Measurements from ENCODE around the gene RAB19. TPM values are rescaled to one million over a fixed set of nuclear protein-coding genes. Genes with fewer than 3 reads are reported as not detected.

RAB19 gene
- polyA plus RNA-seq, 1 donor from 2014 or later = not detected

- TF ChIP-seq CTCF (IDR thresholded peaks at IDR 0.05; ENCODE audit: poor library complexity, severe bottlenecking) (no peak), RAD21 (conservative IDR thresholded peaks at IDR 0.05) (no peak), EP300 (conservative IDR thresholded peaks at IDR 0.05; ENCODE audit: poor library complexity, severe bottlenecking) (no peak), POLR2AphosphoS5 (IDR thresholded peaks at IDR 0.05) (no peak), EZH2 (IDR thresholded peaks at IDR 0.05; ENCODE audit: borderline replicate concordance, insufficient read depth, low read length, poor library complexity, severe bottlenecking) (no peak), TAF1 (IDR thresholded peaks at IDR 0.05; ENCODE audit: low read depth) (no peak), SMC3 (conservative IDR thresholded peaks at IDR 0.05; ENCODE audit: poor library complexity) (no peak), REST (IDR thresholded peaks at IDR 0.05; ENCODE audit: borderline replicate concordance) (no peak), MXI1 (conservative IDR thresholded peaks at IDR 0.05; ENCODE audit: poor library complexity, severe bottlenecking) (no peak)
- no peak overlapping the region for H2AFZ ChIP-seq (ENCODE audit: low read depth, low read length)
- H3K36me3 ChIP-seq (ENCODE audit: insufficient read depth, low read length) = no peaks in the 10 kb centered on the region
- no peak overlapping the region for H3K9ac ChIP-seq (ENCODE audit: low read length)
- no peaks in the 10 kb centered on the region for H3K27me3 ChIP-seq (ENCODE audit: insufficient read depth, low read depth, low read length)
- no peaks in the 10 kb centered on the region for H4K20me1 ChIP-seq (ENCODE audit: insufficient read depth)
- no peak overlapping the region for H3K4me2 ChIP-seq (ENCODE audit: low read length)
- no peak overlapping the region for H3K4me3 ChIP-seq (ENCODE audit: low read length)
- no peaks in the 10 kb centered on the region for H3F3A ChIP-seq (ENCODE audit: insufficient read depth, low read length, poor library complexity, severe bottlenecking)
- no peak overlapping the region for H3K27ac ChIP-seq (ENCODE audit: low read length)
- no peaks in the 10 kb centered on the region for H3K9me2 ChIP-seq (ENCODE audit: insufficient read depth, low read length)
- no peaks in the 10 kb centered on the region for H3K9me3 ChIP-seq (ENCODE audit: low read length)
- H3K79me2 ChIP-seq (replicated peaks; ENCODE audit: insufficient read depth, low read length) = no peaks in the 10 kb centered on the region
Measured at GRCh38 chr7:140418653-140419052, 14.8 kb downstream of the RAB19 start.

GRCh38 chr7:140421521-140421920, 17.7 kb downstream of the RAB19 start:
- H3K36me3 ChIP-seq (ENCODE audit: insufficient read depth, low read length) = no peaks in the 10 kb centered on the region
- H3K9me3 ChIP-seq (ENCODE audit: low read length) = no peaks in the 10 kb centered on the region
- H3K4me2 ChIP-seq (ENCODE audit: low read length) = no peak overlapping the region
- no peaks in the 10 kb centered on the region for H3F3A ChIP-seq (ENCODE audit: insufficient read depth, low read length, poor library complexity, severe bottlenecking)
- H4K20me1 ChIP-seq (ENCODE audit: insufficient read depth) = no peaks in the 10 kb centered on the region
- H3K9me2 ChIP-seq (ENCODE audit: insufficient read depth, low read length) = no peaks in the 10 kb centered on the region
- H3K27ac ChIP-seq (ENCODE audit: low read length) = no peak overlapping the region
- H3K79me2 ChIP-seq (replicated peaks; ENCODE audit: insufficient read depth, low read length) = no peaks in the 10 kb centered on the region
- no peak overlapping the region for H3K4me3 ChIP-seq (ENCODE audit: low read length)
- no peaks in the 10 kb centered on the region for H3K27me3 ChIP-seq (ENCODE audit: insufficient read depth, low read depth, low read length)
- TF ChIP-seq RAD21 (conservative IDR thresholded peaks at IDR 0.05) = no peak
- TF ChIP-seq EP300 (conservative IDR thresholded peaks at IDR 0.05; ENCODE audit: poor library complexity, severe bottlenecking) = no peak
- no peak for TF ChIP-seq TAF1 (IDR thresholded peaks at IDR 0.05; ENCODE audit: low read depth)
- H3K9ac ChIP-seq (ENCODE audit: low read length) = no peak overlapping the region
- no peak overlapping the region for H2AFZ ChIP-seq (ENCODE audit: low read depth, low read length)

GRCh38 chr7:140423501-140423900, 19.6 kb downstream of the RAB19 start:
- Histone ChIP-seq H3F3A (ENCODE audit: insufficient read depth, low read length, poor library complexity, severe bottlenecking) (no peaks in the 10 kb centered on the region), H4K20me1 (ENCODE audit: insufficient read depth) (no peaks in the 10 kb centered on the region), H3K4me2 (ENCODE audit: low read length) (no peak overlapping the region), H3K9me2 (ENCODE audit: insufficient read depth, low read length) (no peaks in the 10 kb centered on the region), H3K4me3 (ENCODE audit: low read length) (no peak overlapping the region), H3K27ac (ENCODE audit: low read length) (no peak overlapping the region), H3K36me3 (ENCODE audit: insufficient read depth, low read length) (no peaks in the 10 kb centered on the region), H3K27me3 (ENCODE audit: insufficient read depth, low read depth, low read length) (no peaks in the 10 kb centered on the region), H2AFZ (ENCODE audit: low read depth, low read length) (no peak overlapping the region), H3K79me2 (replicated peaks; ENCODE audit: insufficient read depth, low read length) (no peaks in the 10 kb centered on the region), H3K9ac (ENCODE audit: low read length) (no peak overlapping the region), H3K9me3 (ENCODE audit: low read length) (no peaks in the 10 kb centered on the region)
- TF ChIP-seq EP300 (conservative IDR thresholded peaks at IDR 0.05; ENCODE audit: poor library complexity, severe bottlenecking) (no peak), MXI1 (conservative IDR thresholded peaks at IDR 0.05; ENCODE audit: poor library complexity, severe bottlenecking) (no peak), RAD21 (conservative IDR thresholded peaks at IDR 0.05) (no peak), REST (IDR thresholded peaks at IDR 0.05; ENCODE audit: borderline replicate concordance) (no peak), EZH2 (IDR thresholded peaks at IDR 0.05; ENCODE audit: borderline replicate concordance, insufficient read depth, low read length, poor library complexity, severe bottlenecking) (no peak), CTCF (IDR thresholded peaks at IDR 0.05; ENCODE audit: poor library complexity, severe bottlenecking) (no peak), POLR2AphosphoS5 (IDR thresholded peaks at IDR 0.05) (no peak), SMC3 (conservative IDR thresholded peaks at IDR 0.05; ENCODE audit: poor library complexity) (no peak), TAF1 (IDR thresholded peaks at IDR 0.05; ENCODE audit: low read depth) (no peak)
